Fibroblast of gingiva (primary cell): ENCODE measurements around the gene ANK2.

ENCODE experiments used
- DNase-seq: peaks from one replicate; pipeline ENCODE4 v3.0.0-alpha.2; 2011; ENCODE audit warnings: low read depth

ANK2 gene

GRCh38 chr4:113049421-113050370, at the start of gene ANK2:
TSS of gene ANK2 (plus strand) at chr4:113049653. CDS start at chr4:113049729, 76 bp downstream.
- DNase-seq: peak; percentile 1

- DNase-seq: no peak
These were observed 45.6 kb upstream of the ANK2 start for GRCh38 chr4:113003841-113004240.

- no peak for DNase-seq
These were observed 44.8 kb upstream of the ANK2 start for GRCh38 chr4:113004655-113005054.

GRCh38 chr4:113006632-113007031, 42.8 kb upstream of the ANK2 start:
- DNase-seq: no peak

- no peak for DNase-seq
These were observed 42.3 kb upstream of the ANK2 start for GRCh38 chr4:113007151-113007550.

- DNase-seq: no peak
These were observed 41.3 kb upstream of the ANK2 start for GRCh38 chr4:113008135-113008534.

GRCh38 chr4:113008716-113009115, 40.7 kb upstream of the ANK2 start:
- no peak for DNase-seq

GRCh38 chr4:113009461-113009860, 40.0 kb upstream of the ANK2 start:
- DNase-seq: no peak

- no peak for DNase-seq
These were observed 37.2 kb upstream of the ANK2 start for GRCh38 chr4:113012122-113012725.

- DNase-seq: peak; percentile 4
These were observed 36.7 kb upstream of the ANK2 start for GRCh38 chr4:113012786-113013185.

- peak; percentile 31 for DNase-seq
These were observed 35.7 kb upstream of the ANK2 start for GRCh38 chr4:113013751-113014150.

GRCh38 chr4:113016377-113016776, 33.1 kb upstream of the ANK2 start:
- no peak for DNase-seq

GRCh38 chr4:113020966-113021365, 28.5 kb upstream of the ANK2 start:
- peak; percentile 38 for DNase-seq

- peak; percentile 14 for DNase-seq
These were observed 25.1 kb upstream of the ANK2 start for GRCh38 chr4:113024388-113024787.

GRCh38 chr4:113025416-113025815, 24.0 kb upstream of the ANK2 start:
- DNase-seq: no peak

- no peak for DNase-seq
These were observed 22.9 kb upstream of the ANK2 start for GRCh38 chr4:113026556-113026955.

GRCh38 chr4:113028074-113028473, 21.4 kb upstream of the ANK2 start:
- DNase-seq: no peak

GRCh38 chr4:113031212-113031611, 18.2 kb upstream of the ANK2 start:
- DNase-seq: no peak

GRCh38 chr4:113040793-113041192, 8.7 kb upstream of the ANK2 start:
- DNase-seq: no peak

GRCh38 chr4:113042502-113042901, 7.0 kb upstream of the ANK2 start:
- no peak for DNase-seq

GRCh38 chr4:113043591-113043990, 5.9 kb upstream of the ANK2 start:
- DNase-seq: peak; percentile 13

GRCh38 chr4:113050371-113050755, 910 bp downstream of the ANK2 start:
- DNase-seq: no peak

GRCh38 chr4:113050837-113051236, 1.4 kb downstream of the ANK2 start:
- no peak for DNase-seq
